Neuronal stem cell (in vitro differentiated cells): ENCODE measurements around the gene CFAP210.

Source experiments
- DNase-seq: peaks from one replicate; pipeline ENCODE4 v3.0.0-alpha.2; 2013; ENCODE audit warnings: low spot score
- H2AFZ ChIP-seq: one replicate; pipeline ENCODE4 v1.6.1; 2013; ENCODE audit warnings: mild to moderate bottlenecking, low read length, inconsistent platforms
- H2AK5ac ChIP-seq: 2 replicates; pipeline ENCODE4 v1.6.1; 2013; ENCODE audit warnings: low read depth, mild to moderate bottlenecking, inconsistent platforms, low read length, moderate library complexity, mixed read lengths
- H2BK120ac ChIP-seq: 2 replicates; pipeline ENCODE4 v1.6.1; 2013; ENCODE audit warnings: low read depth, mild to moderate bottlenecking, inconsistent platforms, low read length, moderate library complexity, mixed read lengths
- H2BK12ac ChIP-seq: one replicate; pipeline ENCODE4 v1.6.1; 2013; ENCODE audit warnings: low read length, inconsistent platforms
- H2BK15ac ChIP-seq: 2 replicates; pipeline ENCODE4 v1.6.1; 2013; ENCODE audit warnings: mild to moderate bottlenecking, low read length, inconsistent platforms, mixed read lengths
- H2BK5ac ChIP-seq: one replicate; pipeline ENCODE4 v1.6.1; 2013; ENCODE audit warnings: inconsistent platforms, mild to moderate bottlenecking, low read length, moderate library complexity
- H3K14ac ChIP-seq: one replicate; pipeline ENCODE4 v1.6.1; 2013; ENCODE audit warnings: low read length, inconsistent platforms
- H3K18ac ChIP-seq: 2 replicates; pipeline ENCODE4 v1.6.1; 2013; ENCODE audit warnings: low read length, inconsistent platforms
- H3K23ac ChIP-seq: 2 replicates; pipeline ENCODE4 v1.6.1; 2013; ENCODE audit warnings: low read depth, mild to moderate bottlenecking, mixed read lengths, low read length, inconsistent platforms; ENCODE audit not compliant: poor library complexity
- H3K27ac ChIP-seq: replicated peaks from 3 replicates; pipeline ENCODE4 v1.5.1; 2013; ENCODE audit warnings: low read length, inconsistent platforms
- H3K27me3 ChIP-seq, 3 experiments: 2 replicates each; pipeline ENCODE4 v1.6.1; 2013; ENCODE audit warnings: low read length in 3 of 3, mild to moderate bottlenecking in 2 of 3, inconsistent platforms in 1 of 3, low read depth in 1 of 3, mixed read lengths in 1 of 3, moderate library complexity in 1 of 3; ENCODE audit not compliant: control insufficient read depth in 3 of 3, insufficient read depth in 3 of 3
- H3K36me3 ChIP-seq, 2 donors: replicated peaks in 1 of 2; 2 replicates each; pipeline ENCODE4 v1.6.1; 2013; ENCODE audit warnings: low read length in 2 of 2; ENCODE audit not compliant: control insufficient read depth in 2 of 2, insufficient read depth in 2 of 2
- H3K4ac ChIP-seq: 2 replicates; pipeline ENCODE4 v1.6.1; 2013; ENCODE audit warnings: inconsistent platforms, mild to moderate bottlenecking, low read length, moderate library complexity
- H3K4me1 ChIP-seq, 2 donors: 1 replicate in 1 of 2; 2 replicates in 1 of 2; pipeline ENCODE4 v1.6.1; 2013; ENCODE audit warnings: low read length in 2 of 2, low read depth in 1 of 2; ENCODE audit not compliant: control insufficient read depth in 2 of 2, insufficient read depth in 1 of 2
- H3K4me2 ChIP-seq: one replicate; pipeline ENCODE4 v1.6.1; 2013; ENCODE audit warnings: mild to moderate bottlenecking, low read length, inconsistent platforms; ENCODE audit not compliant: insufficient read depth, poor library complexity, severe bottlenecking
- H3K4me3 ChIP-seq, 2 donors: 2 replicates each; pipeline ENCODE4 v1.5.1; 2013; ENCODE audit warnings: low read length in 2 of 2, mild to moderate bottlenecking in 2 of 2, inconsistent platforms in 1 of 2, moderate library complexity in 1 of 2
- H3K79me1 ChIP-seq: one replicate; pipeline ENCODE4 v1.6.1; 2013; ENCODE audit warnings: low read depth, mild to moderate bottlenecking, inconsistent platforms, low read length, moderate library complexity
- H3K9ac ChIP-seq: one replicate; pipeline ENCODE4 v1.6.1; 2013; ENCODE audit warnings: mild to moderate bottlenecking, low read depth, low read length, inconsistent platforms; ENCODE audit not compliant: poor library complexity
- H3K9me3 ChIP-seq, 2 donors: replicated peaks in 1 of 2; 2 replicates each; pipeline versions ENCODE3 to v1.6.1; 2013; ENCODE audit warnings: low read length in 2 of 2, mild to moderate bottlenecking in 2 of 2, inconsistent platforms in 1 of 2, low read depth in 1 of 2, mixed read lengths in 1 of 2, moderate library complexity in 1 of 2; ENCODE audit not compliant: control insufficient read depth in 2 of 2, insufficient read depth in 1 of 2
- H4K8ac ChIP-seq: one replicate; pipeline ENCODE4 v1.6.1; 2013; ENCODE audit warnings: low read depth, mild to moderate bottlenecking, inconsistent platforms, low read length, moderate library complexity
- H4K91ac ChIP-seq: one replicate; pipeline ENCODE4 v1.6.1; 2013; ENCODE audit warnings: low read length, low read depth, mild to moderate bottlenecking, inconsistent platforms; ENCODE audit not compliant: poor library complexity
- WGBS, 2 donors: extraction: QIAGEN DNeasy Blood & Tissue Kit; methylation state at CpG; one replicate each; pipeline ENCODE4 v1.1.7; 2013; ENCODE audit warnings: missing lambda C conversion rate in 2 of 2, mixed read lengths in 1 of 2; ENCODE audit not compliant: insufficient read length in 2 of 2, insufficient replicate concordance in 1 of 2; ENCODE audit errors: extremely low coverage in 2 of 2; 5-methylcytosine and 5-hydroxymethylcytosine counted together

Gene CFAP210

DNA sequence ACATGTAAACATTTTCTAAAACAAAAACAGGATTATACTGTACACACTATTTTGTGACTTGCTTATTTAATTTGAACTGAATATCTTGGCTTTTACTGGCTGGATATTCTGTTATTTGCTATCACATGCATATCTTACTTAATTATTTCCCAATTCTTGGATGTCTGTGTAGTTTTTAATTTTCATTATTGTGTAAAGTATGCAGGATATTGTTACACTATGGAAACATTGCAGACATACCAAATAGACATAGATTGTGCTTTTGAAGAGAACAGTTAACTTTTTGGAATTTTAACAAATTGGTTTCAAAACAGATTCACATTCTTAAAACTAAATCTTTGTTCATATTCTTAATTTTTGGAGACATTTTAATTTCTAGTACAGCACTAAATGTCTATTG is 2.2 kb upstream of the CFAP210 start:
- H3K9ac ChIP-seq, result no peak overlapping the region
- peaks cover 0 to 2% of the 10 kb centered on the region in 2 donors for H3K9me3 ChIP-seq

DNA sequence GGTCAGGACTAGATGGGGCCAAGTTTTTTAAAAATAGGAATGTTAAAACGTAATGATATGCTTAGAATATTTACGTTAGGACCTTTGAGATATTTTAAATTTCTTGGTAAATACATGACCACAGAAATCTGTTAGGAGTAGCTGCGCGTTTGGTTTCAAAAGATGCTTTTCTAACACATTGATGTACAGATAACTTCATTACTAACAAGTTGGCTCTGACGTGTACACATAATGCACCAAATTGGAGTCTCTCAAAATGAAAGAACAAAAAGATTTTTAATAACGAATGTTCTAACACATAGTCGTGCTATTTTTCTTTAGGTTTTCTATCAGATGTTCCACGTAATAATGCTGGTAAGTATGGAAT is 672 bp upstream of the CFAP210 start:
- no peak overlapping the region for H3K18ac ChIP-seq
- H2BK120ac ChIP-seq, result no peak overlapping the region
- peak overlapping the region; percentile 88 for H2AFZ ChIP-seq
- H2AK5ac ChIP-seq, result no peak overlapping the region
- H3K79me1 ChIP-seq, result no peaks in the 10 kb centered on the region
- peaks cover 2 to 41% of the 10 kb centered on the region in 2 donors for H3K36me3 ChIP-seq
- H4K8ac ChIP-seq, result no peak overlapping the region
- no peak for DNase-seq
- H3K4me3 ChIP-seq, result peak overlapping the region; percentile 67 to 90
- no peak overlapping the region for H2BK15ac ChIP-seq
- H3K14ac ChIP-seq, result no peak overlapping the region
- peaks cover 1 to 7% of the 10 kb centered on the region in 2 donors for H3K9me3 ChIP-seq
- H3K4ac ChIP-seq, result no peak overlapping the region
- H3K4me1 ChIP-seq, result no peaks in the 10 kb centered on the region
- H3K27me3 ChIP-seq, result no peaks in the 10 kb centered on the region
- no peak overlapping the region for H4K91ac ChIP-seq
- WGBS, 2 donors, result no CpG with 5 or more reads among the region's 8 CpGs
- peak overlapping the region; percentile 93 for H3K4me2 ChIP-seq
- no peak overlapping the region for H3K23ac ChIP-seq
- no peak overlapping the region for H2BK5ac ChIP-seq
- no peak overlapping the region for H2BK12ac ChIP-seq
- no peak overlapping the region for H3K27ac ChIP-seq
- H3K9ac ChIP-seq, result no peak overlapping the region

More for the DNA sequence above, 2.2 kb upstream of the CFAP210 start:
- no peak overlapping the region for H2BK12ac ChIP-seq
- H3K36me3 ChIP-seq, result peaks cover 2 to 48% of the 10 kb centered on the region in 2 donors
- no peaks in the 10 kb centered on the region for H3K4me1 ChIP-seq
- H3K4me2 ChIP-seq, result no peak overlapping the region
- no peak overlapping the region for H3K4me3 ChIP-seq
- H3K79me1 ChIP-seq, result no peaks in the 10 kb centered on the region
- no peak overlapping the region for H2BK5ac ChIP-seq
- no peak overlapping the region for H3K23ac ChIP-seq
- no peak overlapping the region for H2BK15ac ChIP-seq
- no peak for DNase-seq
- no peak overlapping the region for H3K18ac ChIP-seq
- no peak overlapping the region for H4K91ac ChIP-seq
- H3K4ac ChIP-seq, result no peak overlapping the region
- no peak overlapping the region for H3K27ac ChIP-seq
- no peak overlapping the region for H4K8ac ChIP-seq
- H2BK120ac ChIP-seq, result no peak overlapping the region
- H3K27me3 ChIP-seq, result no peaks in the 10 kb centered on the region
- no peak overlapping the region for H2AFZ ChIP-seq
- H3K14ac ChIP-seq, result no peak overlapping the region
- no peak overlapping the region for H2AK5ac ChIP-seq

DNA sequence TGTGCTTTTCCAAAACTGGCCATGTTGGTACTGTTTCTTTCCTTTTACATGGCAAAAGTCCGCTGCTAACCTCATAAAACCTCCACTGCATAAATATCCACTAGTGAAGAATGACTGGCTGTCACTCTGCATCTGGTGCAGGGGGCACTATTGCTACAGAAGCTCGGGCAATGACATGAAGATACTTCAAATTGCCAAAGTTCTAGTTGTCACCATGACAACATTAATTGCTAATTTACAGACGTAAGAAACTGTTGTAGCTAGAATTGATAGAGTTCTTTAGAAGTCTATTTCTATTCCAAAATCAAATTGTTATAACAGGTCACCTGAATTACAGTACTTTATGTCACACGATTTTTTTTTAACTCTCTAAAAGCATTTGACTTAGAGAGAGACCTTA is 845 bp downstream of the CFAP210 start:
- no peaks in the 10 kb centered on the region for H3K4me1 ChIP-seq
- H2BK120ac ChIP-seq, result no peak overlapping the region
- no peak overlapping the region for H3K18ac ChIP-seq
- WGBS, 2 donors, result no CpG with 5 or more reads among the region's 4 CpGs
- H2BK12ac ChIP-seq, result no peak overlapping the region
- no peak for DNase-seq
- peak overlapping the region in 1 of 2 donors; percentile 67 for H3K4me3 ChIP-seq
- H3K9ac ChIP-seq, result no peak overlapping the region
- no peak overlapping the region for H3K27ac ChIP-seq
- H3K4ac ChIP-seq, result no peak overlapping the region
- H3K79me1 ChIP-seq, result no peaks in the 10 kb centered on the region
- H3K36me3 ChIP-seq, result peaks cover 2 to 26% of the 10 kb centered on the region in 2 donors
- H3K14ac ChIP-seq, result no peak overlapping the region
- H3K9me3 ChIP-seq, result peaks cover 1 to 11% of the 10 kb centered on the region in 2 donors
- H3K23ac ChIP-seq, result no peak overlapping the region
- H4K8ac ChIP-seq, result no peak overlapping the region
- H3K4me2 ChIP-seq, result no peak overlapping the region
- no peak overlapping the region for H2BK15ac ChIP-seq
- H2AK5ac ChIP-seq, result no peak overlapping the region
- H2AFZ ChIP-seq, result peak overlapping the region; percentile 88
- no peak overlapping the region for H2BK5ac ChIP-seq
- no peaks in the 10 kb centered on the region for H3K27me3 ChIP-seq
- no peak overlapping the region for H4K91ac ChIP-seq

DNA sequence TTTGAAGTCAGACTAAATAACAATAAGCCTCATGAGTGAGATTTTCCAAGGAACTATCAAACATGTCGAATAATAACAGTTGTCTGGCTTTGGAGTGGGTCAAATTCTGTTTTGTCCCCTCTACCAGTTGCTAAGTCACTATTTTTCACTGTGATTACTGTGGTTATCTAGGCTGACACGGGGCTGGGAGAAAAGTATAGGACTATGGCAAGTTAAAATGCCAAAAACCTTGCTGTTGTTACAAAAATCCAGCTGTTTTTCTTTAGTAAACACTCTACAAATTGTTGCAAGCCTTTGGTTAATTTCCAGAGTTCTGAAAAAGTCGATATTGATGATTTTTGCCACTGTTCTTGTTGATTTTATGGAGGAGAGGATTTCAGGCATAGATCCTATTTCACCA is 1.5 kb downstream of the CFAP210 start:
- no peak overlapping the region for H3K9ac ChIP-seq
- H2BK15ac ChIP-seq, result no peak overlapping the region
- H3K4me1 ChIP-seq, result no peaks in the 10 kb centered on the region
- no peak overlapping the region for H3K18ac ChIP-seq
- WGBS, 2 donors, result no CpG with 5 or more reads among the region's 3 CpGs
- H3K36me3 ChIP-seq, result peaks cover 2 to 19% of the 10 kb centered on the region in 2 donors
- H4K91ac ChIP-seq, result no peak overlapping the region
- H2BK5ac ChIP-seq, result no peak overlapping the region
- DNase-seq, result no peak
- H3K9me3 ChIP-seq, result peaks cover 1 to 15% of the 10 kb centered on the region in 2 donors
- no peak overlapping the region for H2BK12ac ChIP-seq
- no peak overlapping the region for H4K8ac ChIP-seq
- no peaks in the 10 kb centered on the region for H3K79me1 ChIP-seq
- H3K23ac ChIP-seq, result no peak overlapping the region
- no peak overlapping the region for H2AFZ ChIP-seq
- no peak overlapping the region for H3K4me2 ChIP-seq
- no peak overlapping the region for H3K14ac ChIP-seq
- no peak overlapping the region for H2BK120ac ChIP-seq
- H3K4ac ChIP-seq, result no peak overlapping the region
- no peaks in the 10 kb centered on the region for H3K27me3 ChIP-seq
- H2AK5ac ChIP-seq, result no peak overlapping the region
- no peak overlapping the region for H3K4me3 ChIP-seq
- H3K27ac ChIP-seq, result no peak overlapping the region
